Glutamatergic neuron (in vitro differentiated cells): Measurements from ENCODE around the gene COPS9. TPM values are rescaled to one million over a fixed set of nuclear protein-coding genes. Genes with fewer than 3 reads are reported as not detected.

Experiments
- DNase-seq: peaks from one replicate; pipeline ENCODE4 v3.0.0; 2022
- H3K27ac Mint-ChIP-seq: one replicate; pipeline ENCODE4 v1.8.0; 2020; ENCODE audit warnings: mild to moderate bottlenecking, mixed read lengths, inconsistent platforms; ENCODE audit not compliant: unreplicated experiment
- H3K27me3 Mint-ChIP-seq: one replicate; pipeline ENCODE4 v1.8.0; 2020; ENCODE audit warnings: mild to moderate bottlenecking, moderate library complexity, mixed read lengths, inconsistent platforms; ENCODE audit not compliant: unreplicated experiment
- H3K36me3 Mint-ChIP-seq: one replicate; pipeline ENCODE4 v1.8.0; 2020; ENCODE audit warnings: mild to moderate bottlenecking, mixed read lengths, inconsistent platforms; ENCODE audit not compliant: unreplicated experiment
- H3K4me1 Mint-ChIP-seq: one replicate; pipeline ENCODE4 v1.8.0; 2020; ENCODE audit warnings: mild to moderate bottlenecking, low read depth, mixed read lengths, inconsistent platforms; ENCODE audit not compliant: unreplicated experiment
- H3K4me3 Mint-ChIP-seq: one replicate; pipeline ENCODE4 v1.8.0; 2020; ENCODE audit warnings: mild to moderate bottlenecking, mixed read lengths, inconsistent platforms; ENCODE audit not compliant: unreplicated experiment
- H3K9me3 Mint-ChIP-seq: one replicate; pipeline ENCODE4 v1.8.0; 2020; ENCODE audit warnings: mild to moderate bottlenecking, moderate library complexity, mixed read lengths, inconsistent platforms; ENCODE audit not compliant: unreplicated experiment
- total RNA-seq: library from RNA; stranded (reverse); fragmentation: NEBNext Ultra II Directional; extraction: Animal tissue kit (Norgen Biotek cat#: 25700); gene quantifications from one replicate; pipeline ENCODE4 v1.2.1, GENCODE V29; 2021; ENCODE audit not compliant: unreplicated experiment
- TF ChIP-seq, protein P1 (sequence below): fragments of 200-600 bp; sonication (generic); IDR thresholded peaks from one replicate; pipeline ENCODE4 v1.5.0; 2021; ENCODE audit not compliant: partially characterized antibody, unreplicated experiment

COPS9 gene
- total RNA-seq, 1 donor from 2014 or later = 121 TPM

DNA sequence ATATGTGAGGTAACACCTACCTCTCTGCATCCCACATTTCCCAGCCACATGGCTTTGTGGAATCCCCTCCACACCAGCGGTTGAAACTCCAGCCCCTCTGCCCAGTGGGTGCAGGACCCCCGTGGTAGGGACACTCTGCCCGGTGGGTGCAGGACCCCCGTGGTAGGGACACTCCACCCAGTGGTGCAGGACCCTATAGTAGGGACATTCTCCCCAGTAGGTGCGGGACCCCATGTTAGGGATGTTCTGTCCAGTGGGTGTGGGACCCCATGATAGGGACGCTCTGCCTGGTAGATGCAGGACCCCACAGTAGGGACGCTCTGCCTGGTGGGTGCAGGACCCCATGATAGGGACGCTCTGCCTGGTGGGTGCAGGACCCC lies 11.5 kb downstream of the COPS9 start:
- H3K4me1 Mint-ChIP-seq = no peaks in the 10 kb centered on the region

DNA sequence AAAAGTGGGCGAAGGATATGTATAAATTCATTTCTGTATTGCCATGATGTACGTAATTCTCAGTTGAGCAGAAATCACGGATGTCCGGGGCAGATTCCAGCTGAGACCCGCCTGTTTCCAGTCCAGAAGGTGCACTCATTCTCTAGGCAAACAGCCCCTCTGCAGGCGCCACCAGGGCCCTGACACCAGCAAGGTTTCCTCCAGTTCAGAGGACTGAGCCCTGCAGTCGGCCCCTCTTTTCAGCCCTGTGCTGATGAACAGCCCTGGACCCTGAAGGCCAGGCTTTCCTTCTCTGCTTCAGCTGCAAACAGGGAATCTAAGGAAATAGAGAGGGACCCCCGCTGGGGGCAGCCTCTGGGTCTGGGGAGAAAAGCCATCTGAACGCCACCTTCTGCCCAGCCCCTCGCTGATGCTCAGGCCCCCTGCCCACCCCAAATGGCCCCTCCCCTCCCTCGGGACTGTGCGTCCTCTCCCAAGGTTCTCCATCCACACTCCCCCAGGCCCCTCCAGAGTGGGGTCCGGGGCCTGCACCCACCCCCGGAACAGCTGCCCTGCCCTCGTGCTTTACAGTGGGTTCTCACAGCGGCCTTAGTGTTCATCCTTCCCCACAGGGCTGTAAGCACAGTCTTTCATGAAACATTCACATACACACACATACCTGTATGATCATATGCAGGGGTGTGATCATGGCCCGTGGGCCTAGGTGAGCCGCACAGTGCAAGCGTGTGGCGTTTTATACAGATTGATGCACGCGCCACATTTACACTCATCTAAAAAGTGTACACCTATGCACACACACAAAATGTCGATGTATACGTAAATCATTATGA lies 12.1 kb downstream of the COPS9 start:
- DNase-seq = no peak
- H3K27ac Mint-ChIP-seq = no peak overlapping the region

More for the DNA sequence above, 11.5 kb downstream of the COPS9 start:
- H3K27me3 Mint-ChIP-seq = peaks cover 7% of the 10 kb centered on the region
- no peak for DNase-seq
- H3K27ac Mint-ChIP-seq = no peak overlapping the region
- TF ChIP-seq, protein P1, sequence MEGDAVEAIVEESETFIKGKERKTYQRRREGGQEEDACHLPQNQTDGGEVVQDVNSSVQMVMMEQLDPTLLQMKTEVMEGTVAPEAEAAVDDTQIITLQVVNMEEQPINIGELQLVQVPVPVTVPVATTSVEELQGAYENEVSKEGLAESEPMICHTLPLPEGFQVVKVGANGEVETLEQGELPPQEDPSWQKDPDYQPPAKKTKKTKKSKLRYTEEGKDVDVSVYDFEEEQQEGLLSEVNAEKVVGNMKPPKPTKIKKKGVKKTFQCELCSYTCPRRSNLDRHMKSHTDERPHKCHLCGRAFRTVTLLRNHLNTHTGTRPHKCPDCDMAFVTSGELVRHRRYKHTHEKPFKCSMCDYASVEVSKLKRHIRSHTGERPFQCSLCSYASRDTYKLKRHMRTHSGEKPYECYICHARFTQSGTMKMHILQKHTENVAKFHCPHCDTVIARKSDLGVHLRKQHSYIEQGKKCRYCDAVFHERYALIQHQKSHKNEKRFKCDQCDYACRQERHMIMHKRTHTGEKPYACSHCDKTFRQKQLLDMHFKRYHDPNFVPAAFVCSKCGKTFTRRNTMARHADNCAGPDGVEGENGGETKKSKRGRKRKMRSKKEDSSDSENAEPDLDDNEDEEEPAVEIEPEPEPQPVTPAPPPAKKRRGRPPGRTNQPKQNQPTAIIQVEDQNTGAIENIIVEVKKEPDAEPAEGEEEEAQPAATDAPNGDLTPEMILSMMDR = no peak
- H3K36me3 Mint-ChIP-seq = peaks cover 22% of the 10 kb centered on the region
- no peak overlapping the region for H3K4me3 Mint-ChIP-seq
- H3K9me3 Mint-ChIP-seq = peaks cover 3% of the 10 kb centered on the region

DNA sequence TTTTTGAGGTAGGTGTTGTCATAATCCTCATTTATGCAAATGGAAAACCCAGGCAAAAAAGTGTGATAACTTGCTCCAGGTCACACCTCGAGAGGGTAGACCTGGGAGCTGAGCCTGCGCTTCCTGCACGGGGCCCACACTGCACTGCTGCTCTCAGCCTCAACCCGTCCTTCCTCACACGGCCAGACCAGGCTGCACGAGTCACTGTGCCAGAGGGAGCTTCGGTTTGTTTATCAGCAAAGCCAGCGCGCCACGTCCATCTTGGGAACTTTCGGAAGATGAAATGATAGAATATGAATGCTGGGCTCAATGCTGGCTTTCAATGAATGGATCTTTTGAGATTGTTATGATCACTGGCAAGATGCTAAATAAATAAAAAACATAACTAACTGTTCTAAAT lies 14.4 kb downstream of the COPS9 start:
- H3K4me1 Mint-ChIP-seq = no peaks in the 10 kb centered on the region
- peaks cover 19% of the 10 kb centered on the region for H3K36me3 Mint-ChIP-seq
- TF ChIP-seq, protein P1 = no peak
- no peak overlapping the region for H3K27ac Mint-ChIP-seq
- peaks cover 6% of the 10 kb centered on the region for H3K9me3 Mint-ChIP-seq
- no peak for DNase-seq
- peaks cover 6% of the 10 kb centered on the region for H3K27me3 Mint-ChIP-seq
- H3K4me3 Mint-ChIP-seq = no peak overlapping the region

More for the DNA sequence above, 12.1 kb downstream of the COPS9 start:
- Mint-ChIP-seq H3K36me3 (peaks cover 22% of the 10 kb centered on the region), H3K4me3 (no peak overlapping the region), H3K9me3 (peaks cover 6% of the 10 kb centered on the region), H3K4me1 (no peaks in the 10 kb centered on the region), H3K27me3 (peaks cover 7% of the 10 kb centered on the region)
- TF ChIP-seq, protein P1 = no peak

DNA sequence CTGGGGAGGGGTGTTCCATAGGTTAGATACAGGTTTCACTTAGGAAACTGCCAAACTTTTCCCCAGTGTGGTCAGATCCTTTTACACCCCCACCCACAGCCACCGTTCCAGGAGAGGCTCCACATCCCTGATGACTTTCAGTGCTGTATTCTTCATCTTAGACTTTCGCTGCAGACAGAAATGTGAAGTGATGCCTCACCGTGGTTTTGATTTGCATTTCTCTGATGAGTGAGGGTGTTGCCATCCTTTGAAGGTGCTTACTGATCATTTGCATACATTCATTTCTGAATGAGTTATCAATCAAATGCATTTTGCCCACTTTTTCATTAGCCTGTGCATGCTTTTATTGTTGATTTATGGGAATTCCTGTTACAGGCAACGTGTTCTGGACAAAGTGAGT lies 14.9 kb downstream of the COPS9 start:
- no peaks in the 10 kb centered on the region for H3K4me1 Mint-ChIP-seq
- TF ChIP-seq, protein P1 = no peak
- no peak for DNase-seq
- peaks cover 6% of the 10 kb centered on the region for H3K9me3 Mint-ChIP-seq
- H3K27ac Mint-ChIP-seq = no peak overlapping the region
- H3K27me3 Mint-ChIP-seq = peaks cover 3% of the 10 kb centered on the region
- H3K4me3 Mint-ChIP-seq = no peak overlapping the region
- H3K36me3 Mint-ChIP-seq = peaks cover 16% of the 10 kb centered on the region

DNA sequence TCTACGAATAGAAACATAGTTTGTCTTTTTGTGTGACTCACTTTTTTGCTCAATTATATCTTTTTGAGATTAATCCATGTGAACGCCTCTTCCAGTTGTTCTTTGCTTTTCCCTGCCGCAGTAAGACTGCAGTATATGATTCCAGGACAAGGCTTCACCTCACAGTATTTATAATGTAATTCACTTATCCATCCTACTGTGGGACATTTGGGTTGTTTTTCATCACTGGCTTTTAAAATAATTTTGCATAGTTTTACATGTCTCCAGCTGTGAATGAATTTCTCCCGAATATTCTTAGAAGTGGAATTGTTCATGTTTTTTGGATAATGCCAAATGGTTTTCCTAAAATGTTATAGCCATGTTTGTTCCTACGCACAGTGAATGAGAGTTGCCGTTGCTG lies 21.9 kb downstream of the COPS9 start:
- H3K9me3 Mint-ChIP-seq = peaks cover 8% of the 10 kb centered on the region
- H3K4me3 Mint-ChIP-seq = no peak overlapping the region
- H3K27me3 Mint-ChIP-seq = peaks cover 8% of the 10 kb centered on the region
- peaks cover 21% of the 10 kb centered on the region for H3K36me3 Mint-ChIP-seq
- no peak overlapping the region for H3K27ac Mint-ChIP-seq
- no peak for DNase-seq
- peaks cover 12% of the 10 kb centered on the region for H3K4me1 Mint-ChIP-seq
- TF ChIP-seq, protein P1 = no peak
